ENCODE measurements around the gene SPACA4.

DNA sequence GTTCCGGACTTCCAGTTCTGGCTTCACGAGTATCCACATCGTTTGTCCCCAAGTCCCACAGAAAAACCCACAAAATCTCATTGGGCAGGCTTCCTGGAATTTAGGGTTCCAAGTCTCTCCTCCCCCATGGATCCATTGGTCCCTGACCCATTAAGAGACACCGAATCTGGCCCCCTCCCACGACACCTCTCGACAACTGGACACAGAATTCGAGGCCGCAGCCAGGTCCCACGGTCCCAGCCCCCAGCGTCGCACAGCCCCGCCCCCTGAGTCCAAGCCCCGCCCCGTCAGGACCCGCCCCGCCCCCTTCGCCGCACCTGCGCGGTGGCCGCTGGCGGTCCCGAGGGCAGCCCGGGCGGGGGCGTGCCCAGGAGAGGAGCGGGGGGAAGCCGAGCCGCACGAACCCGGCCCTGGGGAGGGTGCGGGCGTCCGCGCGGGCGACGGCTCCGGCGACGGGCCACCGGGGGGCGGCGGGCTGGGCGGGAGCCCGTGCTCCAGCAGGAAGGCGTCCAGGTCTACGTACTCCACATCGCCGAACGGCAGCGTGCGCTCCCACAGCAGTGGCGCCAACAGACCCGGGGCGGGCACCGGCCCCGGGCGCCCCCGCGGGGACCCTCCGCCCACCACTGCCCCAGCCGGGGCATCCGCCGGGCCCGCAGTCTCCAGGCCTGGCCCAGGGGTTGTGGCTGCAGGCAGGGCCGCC, 28.9 kb downstream of the SPACA4 start:
- TF ChIP-seq, protein P1, sequence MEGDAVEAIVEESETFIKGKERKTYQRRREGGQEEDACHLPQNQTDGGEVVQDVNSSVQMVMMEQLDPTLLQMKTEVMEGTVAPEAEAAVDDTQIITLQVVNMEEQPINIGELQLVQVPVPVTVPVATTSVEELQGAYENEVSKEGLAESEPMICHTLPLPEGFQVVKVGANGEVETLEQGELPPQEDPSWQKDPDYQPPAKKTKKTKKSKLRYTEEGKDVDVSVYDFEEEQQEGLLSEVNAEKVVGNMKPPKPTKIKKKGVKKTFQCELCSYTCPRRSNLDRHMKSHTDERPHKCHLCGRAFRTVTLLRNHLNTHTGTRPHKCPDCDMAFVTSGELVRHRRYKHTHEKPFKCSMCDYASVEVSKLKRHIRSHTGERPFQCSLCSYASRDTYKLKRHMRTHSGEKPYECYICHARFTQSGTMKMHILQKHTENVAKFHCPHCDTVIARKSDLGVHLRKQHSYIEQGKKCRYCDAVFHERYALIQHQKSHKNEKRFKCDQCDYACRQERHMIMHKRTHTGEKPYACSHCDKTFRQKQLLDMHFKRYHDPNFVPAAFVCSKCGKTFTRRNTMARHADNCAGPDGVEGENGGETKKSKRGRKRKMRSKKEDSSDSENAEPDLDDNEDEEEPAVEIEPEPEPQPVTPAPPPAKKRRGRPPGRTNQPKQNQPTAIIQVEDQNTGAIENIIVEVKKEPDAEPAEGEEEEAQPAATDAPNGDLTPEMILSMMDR (conservative IDR thresholded peaks at IDR 0.05), result no peak
- TF ChIP-seq EZH2 (IDR thresholded peaks at IDR 0.05; ENCODE audit: low read depth), result no peak
